ENCODE measurements around the gene NT5C2.

NT5C2 gene

GRCh38 chr10:103096130-103096529, 96.9 kb downstream of the NT5C2 start:
- Histone ChIP-seq H3K14ac (ENCODE audit: low read length) (no peak overlapping the region), H2BK5ac (ENCODE audit: low read length) (no peak overlapping the region), H3K4me2 (ENCODE audit: insufficient read depth, low read length, poor library complexity, severe bottlenecking) (no peak overlapping the region), H3K36me3 (replicated peaks in 1 of 2; ENCODE audit: control insufficient read depth in 2 of 2, insufficient read depth in 2 of 2, low read length in 2 of 2) (peaks cover 20 to 95% of the 10 kb centered on the region in 2 donors), H2BK12ac (ENCODE audit: low read length) (no peak overlapping the region), H2BK120ac (ENCODE audit: low read depth, low read length) (no peak overlapping the region), H3K4me1 (ENCODE audit: control insufficient read depth in 2 of 2, insufficient read depth in 1 of 2, low read depth in 1 of 2, low read length in 2 of 2) (no peaks in the 10 kb centered on the region), H3K18ac (ENCODE audit: low read length) (no peak overlapping the region), H3K9me3 (replicated peaks in 1 of 2; ENCODE audit: control insufficient read depth in 2 of 2, insufficient read depth in 1 of 2, low read depth in 1 of 2, low read length in 2 of 2) (no peaks in the 10 kb centered on the region), H3K23ac (ENCODE audit: low read depth, low read length, poor library complexity) (no peak overlapping the region), H2AK5ac (ENCODE audit: low read depth, low read length) (no peak overlapping the region), H2AFZ (ENCODE audit: low read length) (no peak overlapping the region), H3K4ac (ENCODE audit: low read length) (no peak overlapping the region), H3K9ac (ENCODE audit: low read depth, low read length, poor library complexity) (no peak overlapping the region), H4K8ac (ENCODE audit: low read depth, low read length) (no peak overlapping the region), H3K79me1 (ENCODE audit: low read depth, low read length) (no peaks in the 10 kb centered on the region), H4K91ac (ENCODE audit: low read depth, low read length, poor library complexity) (no peak overlapping the region), H3K27me3 (ENCODE audit: control insufficient read depth in 3 of 3, insufficient read depth in 3 of 3, low read depth in 1 of 3, low read length in 3 of 3) (peaks cover 0 to 2% (median 0%) of the 10 kb centered on the region in 3 experiments), H2BK15ac (ENCODE audit: low read length) (no peak overlapping the region), H3K27ac (replicated peaks; ENCODE audit: low read length) (no peak overlapping the region), H3K4me3 (ENCODE audit: low read length in 2 of 2) (no peak overlapping the region)
- no peak for DNase-seq (ENCODE audit: low spot score)
- no CpG with 5 or more reads among the region's 3 CpGs for WGBS, 2 donors (ENCODE audit: extremely low coverage in 2 of 2, insufficient read length in 2 of 2, insufficient replicate concordance in 1 of 2)

GRCh38 chr10:103095005-103095404, 98.1 kb downstream of the NT5C2 start:
- no peak overlapping the region for H2AK5ac ChIP-seq (ENCODE audit: low read depth, low read length)
- H3K4me1 ChIP-seq (ENCODE audit: control insufficient read depth in 2 of 2, insufficient read depth in 1 of 2, low read depth in 1 of 2, low read length in 2 of 2) = no peaks in the 10 kb centered on the region
- DNase-seq (ENCODE audit: low spot score) = no peak
- H2BK12ac ChIP-seq (ENCODE audit: low read length) = no peak overlapping the region
- no peaks in the 10 kb centered on the region for H3K79me1 ChIP-seq (ENCODE audit: low read depth, low read length)
- no peak overlapping the region for H3K4ac ChIP-seq (ENCODE audit: low read length)
- H3K36me3 ChIP-seq (replicated peaks in 1 of 2; ENCODE audit: control insufficient read depth in 2 of 2, insufficient read depth in 2 of 2, low read length in 2 of 2) = peaks cover 24 to 95% of the 10 kb centered on the region in 2 donors
- H3K27ac ChIP-seq (replicated peaks; ENCODE audit: low read length) = no peak overlapping the region
- H3K9ac ChIP-seq (ENCODE audit: low read depth, low read length, poor library complexity) = no peak overlapping the region
- H4K91ac ChIP-seq (ENCODE audit: low read depth, low read length, poor library complexity) = no peak overlapping the region
- no peak overlapping the region for H3K18ac ChIP-seq (ENCODE audit: low read length)
- no peaks in the 10 kb centered on the region for H3K9me3 ChIP-seq (replicated peaks in 1 of 2; ENCODE audit: control insufficient read depth in 2 of 2, insufficient read depth in 1 of 2, low read depth in 1 of 2, low read length in 2 of 2)
- H3K4me3 ChIP-seq (ENCODE audit: low read length in 2 of 2) = no peak overlapping the region
- no peak overlapping the region for H4K8ac ChIP-seq (ENCODE audit: low read depth, low read length)
- H2AFZ ChIP-seq (ENCODE audit: low read length) = no peak overlapping the region
- H2BK5ac ChIP-seq (ENCODE audit: low read length) = no peak overlapping the region
- H2BK120ac ChIP-seq (ENCODE audit: low read depth, low read length) = no peak overlapping the region
- H3K23ac ChIP-seq (ENCODE audit: low read depth, low read length, poor library complexity) = no peak overlapping the region
- no peak overlapping the region for H2BK15ac ChIP-seq (ENCODE audit: low read length)
- H3K14ac ChIP-seq (ENCODE audit: low read length) = no peak overlapping the region
- H3K27me3 ChIP-seq (ENCODE audit: control insufficient read depth in 3 of 3, insufficient read depth in 3 of 3, low read depth in 1 of 3, low read length in 3 of 3) = no peaks in the 10 kb centered on the region
- H3K4me2 ChIP-seq (ENCODE audit: insufficient read depth, low read length, poor library complexity, severe bottlenecking) = no peak overlapping the region

GRCh38 chr10:103090911-103091310, 102.2 kb downstream of the NT5C2 start:
- Histone ChIP-seq H3K4me1 (ENCODE audit: control insufficient read depth in 2 of 2, insufficient read depth in 1 of 2, low read depth in 1 of 2, low read length in 2 of 2) (no peaks in the 10 kb centered on the region), H3K36me3 (replicated peaks in 1 of 2; ENCODE audit: control insufficient read depth in 2 of 2, insufficient read depth in 2 of 2, low read length in 2 of 2) (peaks cover 26 to 96% of the 10 kb centered on the region in 2 donors), H2BK5ac (ENCODE audit: low read length) (no peak overlapping the region), H3K4me3 (ENCODE audit: low read length in 2 of 2) (no peak overlapping the region), H3K23ac (ENCODE audit: low read depth, low read length, poor library complexity) (no peak overlapping the region), H3K4ac (ENCODE audit: low read length) (no peak overlapping the region), H3K18ac (ENCODE audit: low read length) (no peak overlapping the region), H3K79me1 (ENCODE audit: low read depth, low read length) (no peaks in the 10 kb centered on the region), H2AFZ (ENCODE audit: low read length) (no peak overlapping the region), H2BK12ac (ENCODE audit: low read length) (no peak overlapping the region), H2BK15ac (ENCODE audit: low read length) (no peak overlapping the region), H4K91ac (ENCODE audit: low read depth, low read length, poor library complexity) (no peak overlapping the region), H3K27ac (replicated peaks; ENCODE audit: low read length) (no peak overlapping the region), H3K4me2 (ENCODE audit: insufficient read depth, low read length, poor library complexity, severe bottlenecking) (no peak overlapping the region), H3K9me3 (replicated peaks in 1 of 2; ENCODE audit: control insufficient read depth in 2 of 2, insufficient read depth in 1 of 2, low read depth in 1 of 2, low read length in 2 of 2) (no peaks in the 10 kb centered on the region), H4K8ac (ENCODE audit: low read depth, low read length) (no peak overlapping the region), H3K14ac (ENCODE audit: low read length) (no peak overlapping the region), H2AK5ac (ENCODE audit: low read depth, low read length) (no peak overlapping the region), H3K27me3 (ENCODE audit: control insufficient read depth in 3 of 3, insufficient read depth in 3 of 3, low read depth in 1 of 3, low read length in 3 of 3) (no peaks in the 10 kb centered on the region), H2BK120ac (ENCODE audit: low read depth, low read length) (no peak overlapping the region), H3K9ac (ENCODE audit: low read depth, low read length, poor library complexity) (no peak overlapping the region)
- no CpG with 5 or more reads among the region's 7 CpGs for WGBS, 2 donors (ENCODE audit: extremely low coverage in 2 of 2, insufficient read length in 2 of 2, insufficient replicate concordance in 1 of 2)
- no peak for DNase-seq (ENCODE audit: low spot score)

- H2BK15ac ChIP-seq (ENCODE audit: low read length) = no peak overlapping the region
- no CpG with 5 or more reads among the region's 10 CpGs for WGBS, 2 donors (ENCODE audit: extremely low coverage in 2 of 2, insufficient read length in 2 of 2, insufficient replicate concordance in 1 of 2)
- H3K4me1 ChIP-seq (ENCODE audit: control insufficient read depth in 2 of 2, insufficient read depth in 1 of 2, low read depth in 1 of 2, low read length in 2 of 2) = no peaks in the 10 kb centered on the region
- no peaks in the 10 kb centered on the region for H3K79me1 ChIP-seq (ENCODE audit: low read depth, low read length)
- no peak overlapping the region for H4K8ac ChIP-seq (ENCODE audit: low read depth, low read length)
- no peaks in the 10 kb centered on the region for H3K9me3 ChIP-seq (replicated peaks in 1 of 2; ENCODE audit: control insufficient read depth in 2 of 2, insufficient read depth in 1 of 2, low read depth in 1 of 2, low read length in 2 of 2)
- H3K4me3 ChIP-seq (ENCODE audit: low read length in 2 of 2) = no peak overlapping the region
- no peak overlapping the region for H3K23ac ChIP-seq (ENCODE audit: low read depth, low read length, poor library complexity)
- no peak overlapping the region for H2AK5ac ChIP-seq (ENCODE audit: low read depth, low read length)
- no peak overlapping the region for H2BK5ac ChIP-seq (ENCODE audit: low read length)
- no peak for DNase-seq (ENCODE audit: low spot score)
- H2BK12ac ChIP-seq (ENCODE audit: low read length) = no peak overlapping the region
- H4K91ac ChIP-seq (ENCODE audit: low read depth, low read length, poor library complexity) = no peak overlapping the region
- H3K4me2 ChIP-seq (ENCODE audit: insufficient read depth, low read length, poor library complexity, severe bottlenecking) = no peak overlapping the region
- H3K9ac ChIP-seq (ENCODE audit: low read depth, low read length, poor library complexity) = no peak overlapping the region
- H2BK120ac ChIP-seq (ENCODE audit: low read depth, low read length) = no peak overlapping the region
- H3K14ac ChIP-seq (ENCODE audit: low read length) = no peak overlapping the region
- H3K27me3 ChIP-seq (ENCODE audit: control insufficient read depth in 3 of 3, insufficient read depth in 3 of 3, low read depth in 1 of 3, low read length in 3 of 3) = no peaks in the 10 kb centered on the region
- H3K4ac ChIP-seq (ENCODE audit: low read length) = no peak overlapping the region
- H2AFZ ChIP-seq (ENCODE audit: low read length) = no peak overlapping the region
- H3K27ac ChIP-seq (replicated peaks; ENCODE audit: low read length) = no peak overlapping the region
- H3K18ac ChIP-seq (ENCODE audit: low read length) = no peak overlapping the region
- peaks cover 28 to 98% of the 10 kb centered on the region in 2 donors for H3K36me3 ChIP-seq (replicated peaks in 1 of 2; ENCODE audit: control insufficient read depth in 2 of 2, insufficient read depth in 2 of 2, low read length in 2 of 2)
Observed at GRCh38 chr10:103089493-103089892, 103.6 kb downstream of the NT5C2 start.

All from neuronal stem cell (in vitro differentiated cells).